ENCODE measurements around the gene ADAM12.

The ADAM12 gene

GRCh38 chr10:126041804-126042231, 346.5 kb downstream of the ADAM12 start:
- in situ Hi-C loops (cut with MboI; ENCODE audit: low sequenced_read_pairs) = no loop called here

GRCh38 chr10:126041117-126041516, 347.2 kb downstream of the ADAM12 start:
- in situ Hi-C loops (cut with MboI; ENCODE audit: low sequenced_read_pairs) = no loop called here

DNA sequence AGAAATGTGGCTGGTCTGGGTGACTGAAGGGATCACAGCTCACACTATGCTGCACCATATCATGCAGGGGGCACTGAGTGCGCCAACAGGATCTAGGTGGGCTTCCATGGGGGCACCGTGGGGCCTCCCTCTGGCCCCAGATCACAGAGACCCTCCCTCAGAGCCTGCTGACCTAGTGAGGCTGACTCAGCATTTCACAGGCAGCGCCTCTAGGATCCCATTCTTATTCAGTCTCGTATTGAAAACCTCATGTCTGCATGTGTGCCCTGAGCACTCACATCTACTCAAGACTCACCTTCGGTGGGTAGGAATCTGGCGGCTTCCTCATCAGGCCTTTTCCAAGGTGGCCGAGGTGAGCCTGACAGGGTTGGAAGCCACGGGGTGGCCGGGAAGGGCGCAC, 350.3 kb downstream of the ADAM12 start:
- in situ Hi-C loops (cut with MboI; ENCODE audit: low sequenced_read_pairs) = no loop called here

DNA sequence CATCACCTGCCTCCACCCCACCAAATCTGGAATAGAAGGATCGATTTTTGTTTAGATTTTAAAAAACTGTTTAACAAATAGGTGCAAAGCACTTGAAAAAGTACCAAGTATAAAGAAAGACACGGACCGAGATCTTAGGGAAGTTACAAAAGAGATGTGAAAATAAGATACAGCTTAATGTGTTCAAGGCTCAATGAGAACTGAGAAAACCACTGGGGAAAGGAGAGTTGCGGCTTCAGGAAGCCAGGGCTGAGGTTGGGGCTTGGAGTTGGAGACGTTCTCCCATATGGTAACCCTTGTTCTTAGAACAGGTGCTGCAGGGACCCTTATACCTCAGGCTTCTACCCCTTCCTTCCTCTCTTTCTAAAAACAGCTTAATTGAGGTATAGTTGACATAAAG, 351.8 kb downstream of the ADAM12 start:
- in situ Hi-C loops (cut with MboI; ENCODE audit: low sequenced_read_pairs) = no loop called here

DNA sequence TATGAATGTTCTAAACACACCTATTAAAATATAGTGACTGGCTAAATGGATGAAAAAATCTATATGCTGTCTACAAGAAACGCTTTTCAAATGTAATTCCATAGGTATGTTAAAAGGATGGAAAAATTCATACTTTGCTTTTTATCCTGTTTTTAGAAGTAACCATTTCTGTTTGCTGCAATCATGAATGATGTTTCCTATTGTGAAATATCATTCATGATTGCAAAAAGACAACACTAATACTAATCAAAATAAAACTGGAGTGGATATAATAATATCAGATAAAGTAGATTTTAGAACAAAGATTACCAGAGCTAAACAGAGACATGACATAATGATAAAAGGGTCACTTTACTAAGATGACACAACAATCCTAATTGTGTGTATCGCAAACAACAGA, 353.7 kb downstream of the ADAM12 start:
- in situ Hi-C loops (cut with MboI; ENCODE audit: low sequenced_read_pairs) = no loop called here

GRCh38 chr10:126029999-126030398, 358.3 kb downstream of the ADAM12 start:
- in situ Hi-C loops (cut with MboI; ENCODE audit: low sequenced_read_pairs) = no loop called here

DNA sequence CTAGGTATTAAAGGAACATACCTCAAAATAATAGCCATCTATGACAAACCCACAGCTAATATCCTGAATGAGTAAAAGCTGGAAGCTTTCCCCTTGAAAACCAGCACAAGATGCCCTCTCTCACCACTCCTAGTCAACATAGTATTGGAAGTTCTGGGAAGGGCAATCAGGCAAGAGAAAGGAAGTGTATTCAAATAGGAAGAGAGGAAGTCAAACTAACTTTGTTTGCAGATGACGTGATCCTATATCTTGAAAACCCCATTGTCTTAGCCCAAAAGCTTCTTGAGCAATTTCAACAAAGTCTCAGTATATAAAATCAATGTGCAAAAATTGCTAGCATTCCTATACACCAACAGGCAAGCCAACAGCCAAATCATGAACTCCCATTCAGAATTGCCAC, 360.6 kb downstream of the ADAM12 start:
- in situ Hi-C loops (cut with MboI; ENCODE audit: low sequenced_read_pairs) = no loop called here

- in situ Hi-C loops (cut with MboI; ENCODE audit: low sequenced_read_pairs) = no loop called here
Observed at GRCh38 chr10:126022841-126023240, 365.4 kb downstream of the ADAM12 start.

DNA sequence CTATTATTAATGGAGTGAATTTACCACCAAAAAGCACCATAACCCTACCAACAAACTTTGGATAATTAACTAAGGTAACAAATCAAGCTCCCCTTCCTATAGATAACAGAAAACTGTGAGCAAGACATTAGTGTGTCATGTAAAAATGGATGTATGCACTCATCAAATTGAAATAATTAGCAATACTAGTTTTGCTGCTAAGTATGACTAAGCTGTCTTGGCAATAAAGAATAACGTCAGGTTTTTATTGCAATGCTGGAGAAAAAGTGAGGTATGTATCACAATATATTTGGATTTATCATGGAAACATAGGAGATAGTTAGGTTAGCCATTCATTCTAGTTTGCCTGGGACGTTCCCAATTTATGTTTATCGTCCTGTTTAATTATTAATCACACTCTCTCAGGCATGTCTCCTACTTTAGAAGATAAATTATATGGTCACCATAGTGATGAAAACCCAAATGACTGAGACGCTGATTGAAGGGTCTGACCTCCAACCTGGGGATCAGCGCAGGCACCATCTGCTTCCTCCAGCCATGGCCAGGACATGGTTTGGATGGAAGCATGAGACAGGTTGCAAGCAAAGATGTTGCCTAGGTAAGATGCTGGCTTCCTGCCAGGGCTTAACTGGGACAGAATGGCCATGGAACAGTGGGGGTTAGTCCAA, 366.3 kb downstream of the ADAM12 start:
- in situ Hi-C loops (cut with MboI; ENCODE audit: low sequenced_read_pairs) = no loop called here

- in situ Hi-C loops (cut with MboI; ENCODE audit: low sequenced_read_pairs) = no loop called here
Observed at GRCh38 chr10:126017961-126018560, 370.2 kb downstream of the ADAM12 start.

GRCh38 chr10:126016882-126017281, 371.4 kb downstream of the ADAM12 start:
- in situ Hi-C loops (cut with MboI; ENCODE audit: low sequenced_read_pairs) = no loop called here

DNA sequence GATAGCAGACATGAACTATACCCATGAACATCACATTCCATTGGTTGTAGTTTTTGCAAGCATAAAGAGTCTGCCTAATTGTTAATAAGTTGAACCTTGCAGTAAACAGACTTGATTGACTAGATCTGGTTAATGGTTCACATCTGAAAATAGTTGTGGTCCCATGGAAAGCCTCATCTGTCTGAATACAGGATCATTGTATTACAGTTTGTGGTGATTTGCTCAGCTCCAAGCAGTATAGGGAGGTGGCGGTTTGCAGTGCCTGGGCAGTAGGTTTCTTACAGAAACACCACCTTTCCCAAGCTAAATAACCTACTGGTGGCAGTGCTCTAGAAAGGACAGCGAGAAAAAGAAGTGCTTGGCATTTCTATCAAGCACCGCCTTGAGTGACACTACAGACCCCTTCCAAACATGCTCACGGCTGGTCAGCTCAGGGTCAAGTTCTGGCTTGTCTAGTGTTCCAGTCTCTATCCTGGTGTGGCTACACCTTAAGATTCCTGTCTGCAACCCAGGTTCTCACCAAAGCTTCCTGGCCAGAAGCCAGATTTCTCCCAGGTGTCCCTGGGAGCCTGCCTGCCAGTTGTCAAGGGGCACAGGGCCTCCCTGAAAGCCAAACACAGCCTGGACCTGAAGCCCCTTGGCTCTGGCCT, 372.0 kb downstream of the ADAM12 start:
- in situ Hi-C loops (cut with MboI; ENCODE audit: low sequenced_read_pairs) = no loop called here

GRCh38 chr10:126015413-126015812, 372.9 kb downstream of the ADAM12 start:
- in situ Hi-C loops (cut with MboI; ENCODE audit: low sequenced_read_pairs) = no loop called here

GRCh38 chr10:126014309-126014708, 374.0 kb downstream of the ADAM12 start:
- in situ Hi-C loops (cut with MboI; ENCODE audit: low sequenced_read_pairs) = no loop called here

- in situ Hi-C loops (cut with MboI; ENCODE audit: low sequenced_read_pairs) = no loop called here
Observed at GRCh38 chr10:126013489-126014281, 374.6 kb downstream of the ADAM12 start.

DNA sequence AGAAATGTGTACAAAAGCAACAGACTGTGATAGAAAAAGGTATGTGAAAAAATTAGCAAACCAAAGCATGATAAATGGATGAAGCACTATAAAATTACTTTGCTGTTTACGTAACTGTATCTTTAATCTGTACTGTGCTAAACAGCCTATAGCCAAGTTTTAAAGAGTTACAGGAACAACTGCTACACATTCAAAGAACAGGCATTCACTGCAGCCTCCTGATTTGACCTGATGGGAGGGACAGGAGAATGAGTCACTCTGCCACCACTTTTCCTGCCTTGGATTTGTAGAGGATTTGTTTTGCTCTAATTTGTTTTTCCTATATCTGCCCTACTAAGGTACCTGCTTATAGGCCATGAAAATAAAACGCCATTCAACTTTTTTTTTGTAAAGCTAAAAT, 375.8 kb downstream of the ADAM12 start:
- in situ Hi-C loops (cut with MboI; ENCODE audit: low sequenced_read_pairs) = no loop called here

DNA sequence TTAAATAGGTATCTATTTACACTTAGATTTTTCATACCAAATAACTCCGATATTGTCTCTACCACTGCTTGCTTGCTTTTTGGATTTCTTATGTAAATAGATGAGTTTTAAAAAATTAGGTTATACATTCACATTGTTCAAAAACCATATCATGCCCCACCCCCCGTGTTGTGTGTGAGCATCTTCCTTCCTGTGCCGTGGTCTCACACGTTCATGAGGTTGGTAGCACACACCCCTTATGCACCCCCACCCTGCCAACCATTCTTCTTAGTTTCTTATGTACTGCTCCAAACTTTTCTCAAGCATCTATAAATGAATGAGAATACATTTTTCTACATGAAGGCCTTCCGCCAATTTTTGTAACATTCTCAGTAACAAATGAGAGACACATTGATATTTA, 376.3 kb downstream of the ADAM12 start:
- in situ Hi-C loops (cut with MboI; ENCODE audit: low sequenced_read_pairs) = no loop called here

DNA sequence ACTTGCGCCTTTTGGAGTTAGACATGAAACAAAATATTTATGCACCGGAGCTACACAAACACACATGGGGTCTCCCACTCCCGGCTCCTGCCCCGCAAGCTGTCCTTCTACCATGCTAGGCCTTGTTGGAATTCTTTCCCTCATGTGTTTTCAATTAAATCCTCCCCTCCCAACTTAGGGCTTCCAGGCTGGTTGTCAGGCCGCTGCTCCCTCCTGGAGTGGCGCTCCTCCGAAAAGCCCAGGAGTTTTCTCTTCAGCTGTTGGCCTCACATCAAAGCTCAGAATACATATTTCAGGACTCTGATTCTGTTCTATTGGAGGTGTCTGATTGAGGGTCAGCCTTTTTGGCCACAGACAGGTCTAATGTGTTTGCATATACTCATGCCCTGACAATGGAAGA, 378.6 kb downstream of the ADAM12 start:
- in situ Hi-C loops (cut with MboI; ENCODE audit: low sequenced_read_pairs) = no loop called here

DNA sequence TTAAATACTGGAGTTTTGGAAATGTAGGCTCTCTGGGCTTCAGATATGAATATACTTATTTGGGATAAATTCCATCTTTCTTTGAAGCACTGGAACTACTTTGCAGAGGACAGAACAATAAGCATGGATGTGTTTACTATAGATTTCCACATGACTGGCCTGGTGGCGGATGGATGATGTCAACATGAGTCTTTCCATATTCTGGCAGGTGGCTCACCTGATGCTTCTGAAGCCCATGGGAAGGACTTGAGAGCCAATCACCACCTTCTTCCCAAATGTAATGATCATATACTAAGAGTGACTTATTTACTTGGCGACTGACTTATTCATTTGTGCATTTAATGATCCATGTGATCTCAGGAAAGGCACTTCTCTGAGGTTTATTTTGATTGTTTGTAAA, 381.4 kb downstream of the ADAM12 start:
- in situ Hi-C loops (cut with MboI; ENCODE audit: low sequenced_read_pairs) = no loop called here

DNA sequence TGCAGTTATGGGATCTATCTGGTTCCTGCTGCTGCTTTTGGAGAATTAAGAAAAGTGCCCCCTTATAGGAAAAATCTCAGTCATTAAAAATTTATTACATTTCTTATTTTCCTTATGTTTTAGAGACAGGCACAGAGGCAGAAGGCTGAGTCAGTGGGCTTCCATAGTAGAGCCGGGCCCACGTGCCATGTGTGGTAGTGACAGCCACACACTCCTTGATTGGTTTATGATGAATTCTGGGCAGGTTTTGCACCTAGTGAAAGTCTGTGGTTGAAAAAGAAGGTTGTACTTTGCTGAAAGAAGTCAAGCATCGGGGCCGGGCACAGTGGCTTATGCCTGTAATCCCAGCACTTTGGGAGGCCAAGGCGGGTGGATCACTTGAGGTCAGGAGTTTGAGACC, 382.0 kb downstream of the ADAM12 start:
- in situ Hi-C loops (cut with MboI; ENCODE audit: low sequenced_read_pairs) = no loop called here

DNA sequence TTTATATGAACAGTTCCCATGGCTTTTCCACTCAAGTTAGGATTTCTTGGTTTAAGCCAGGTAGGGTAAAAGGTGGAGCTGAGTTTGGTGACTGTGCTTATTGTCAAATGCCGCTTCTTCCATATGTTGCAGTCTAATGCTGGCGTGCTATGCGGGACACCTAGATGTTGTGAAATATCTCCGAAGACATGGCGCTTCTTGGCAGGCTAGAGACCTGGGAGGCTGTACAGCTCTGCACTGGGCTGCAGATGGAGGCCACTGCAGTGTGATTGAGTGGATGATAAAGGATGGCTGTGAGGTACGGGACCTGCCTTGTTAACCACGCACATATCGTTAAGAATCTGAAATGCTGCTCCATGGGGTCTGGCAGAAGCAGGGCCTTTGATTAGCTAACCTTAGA, 383.5 kb downstream of the ADAM12 start:
- in situ Hi-C loops (cut with MboI; ENCODE audit: low sequenced_read_pairs) = no loop called here

GRCh38 chr10:126001576-126001975, 386.7 kb downstream of the ADAM12 start:
- in situ Hi-C loops (cut with MboI; ENCODE audit: low sequenced_read_pairs) = no loop called here
